ENCODE results near the gene IFNA8.

DNA sequence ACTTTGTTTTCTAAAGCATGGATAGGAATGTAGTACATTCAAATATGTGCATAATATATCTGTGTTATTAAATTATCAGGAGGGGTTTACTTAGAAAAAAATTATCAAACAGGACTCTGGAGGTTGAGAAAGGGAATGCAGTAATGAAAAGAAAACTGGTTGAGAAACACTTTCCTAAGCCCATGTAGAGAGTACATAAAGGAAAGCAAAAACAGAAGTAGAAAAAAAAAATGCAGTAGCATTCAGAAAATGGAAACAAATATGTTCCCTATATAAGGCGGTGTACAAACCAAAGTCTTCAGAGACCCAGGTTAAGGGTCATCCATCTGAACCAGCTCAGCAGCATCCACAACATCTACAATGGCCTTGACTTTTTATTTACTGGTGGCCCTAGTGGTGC, at the start of gene IFNA8:
- TF ChIP-seq, protein P1, sequence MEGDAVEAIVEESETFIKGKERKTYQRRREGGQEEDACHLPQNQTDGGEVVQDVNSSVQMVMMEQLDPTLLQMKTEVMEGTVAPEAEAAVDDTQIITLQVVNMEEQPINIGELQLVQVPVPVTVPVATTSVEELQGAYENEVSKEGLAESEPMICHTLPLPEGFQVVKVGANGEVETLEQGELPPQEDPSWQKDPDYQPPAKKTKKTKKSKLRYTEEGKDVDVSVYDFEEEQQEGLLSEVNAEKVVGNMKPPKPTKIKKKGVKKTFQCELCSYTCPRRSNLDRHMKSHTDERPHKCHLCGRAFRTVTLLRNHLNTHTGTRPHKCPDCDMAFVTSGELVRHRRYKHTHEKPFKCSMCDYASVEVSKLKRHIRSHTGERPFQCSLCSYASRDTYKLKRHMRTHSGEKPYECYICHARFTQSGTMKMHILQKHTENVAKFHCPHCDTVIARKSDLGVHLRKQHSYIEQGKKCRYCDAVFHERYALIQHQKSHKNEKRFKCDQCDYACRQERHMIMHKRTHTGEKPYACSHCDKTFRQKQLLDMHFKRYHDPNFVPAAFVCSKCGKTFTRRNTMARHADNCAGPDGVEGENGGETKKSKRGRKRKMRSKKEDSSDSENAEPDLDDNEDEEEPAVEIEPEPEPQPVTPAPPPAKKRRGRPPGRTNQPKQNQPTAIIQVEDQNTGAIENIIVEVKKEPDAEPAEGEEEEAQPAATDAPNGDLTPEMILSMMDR (IDR thresholded peaks at IDR 0.05; ENCODE audit: borderline replicate concordance, extremely low read depth, low read length, poor library complexity, severe bottlenecking) = no peak
- TF ChIP-seq EZH2 (IDR thresholded peaks at IDR 0.05; ENCODE audit: borderline replicate concordance, low read depth, low read length, severe bottlenecking) = no peak

Measured in DND-41 (cell line).